Neural progenitor cell (in vitro differentiated cells): ENCODE measurements around the gene ZPBP. TPM values are rescaled to one million over a fixed set of nuclear protein-coding genes. Genes with fewer than 3 reads are reported as not detected.

Experiments used
- DNase-seq: peaks from one replicate; pipeline ENCODE4 v3.0.0-alpha.2; 2016; ENCODE audit warnings: low spot score
- H2AFZ ChIP-seq: fragments of 200-600 bp; sonication (generic); replicated peaks from 2 replicates; pipeline ENCODE4 v1.6.1; 2016; ENCODE audit warnings: antibody characterized with exemption
- H3F3A ChIP-seq: fragments of 200-600 bp; sonication (generic); 2 replicates; pipeline ENCODE4 v1.6.1; 2016; ENCODE audit warnings: antibody characterized with exemption, low read depth
- H3K27ac ChIP-seq: fragments of 200-600 bp; sonication (generic); 2 replicates; pipeline ENCODE4 v1.5.1; 2016; ENCODE audit warnings: mild to moderate bottlenecking
- H3K27me3 ChIP-seq: fragments of 200-600 bp; sonication (generic); 2 replicates; pipeline ENCODE4 v1.6.1; 2016; ENCODE audit warnings: mild to moderate bottlenecking, moderate library complexity
- H3K36me3 ChIP-seq: fragments of 200-600 bp; sonication (generic); 2 replicates; pipeline ENCODE4 v1.5.1; 2016
- H3K4me1 ChIP-seq: fragments of 200-600 bp; sonication (generic); 2 replicates; pipeline ENCODE4 v1.6.1; 2016; ENCODE audit warnings: mixed run types
- H3K4me2 ChIP-seq: fragments of 200-600 bp; sonication (generic); 2 replicates; pipeline ENCODE4 v1.6.1; 2016
- H3K4me3 ChIP-seq: fragments of 200-600 bp; sonication (generic); 2 replicates; pipeline ENCODE4 v1.5.1; 2016
- H3K79me2 ChIP-seq: fragments of 200-600 bp; sonication (generic); 2 replicates; pipeline ENCODE4 v1.6.1; 2016; ENCODE audit warnings: low read depth
- H3K9ac ChIP-seq: fragments of 200-600 bp; sonication (generic); 2 replicates; pipeline ENCODE4 v1.6.1; 2016
- H3K9me3 ChIP-seq: fragments of 200-600 bp; sonication (generic); 2 replicates; pipeline ENCODE4 v1.5.1; 2016; ENCODE audit warnings: low read depth
- H4K20me1 ChIP-seq: fragments of 200-600 bp; sonication (generic); 2 replicates; pipeline ENCODE4 v1.6.1; 2016; ENCODE audit warnings: low read depth
- H3K27ac Mint-ChIP-seq: 3 replicates; pipeline ENCODE4 v1.8.0; 2021; ENCODE audit warnings: mixed read lengths
- H3K27me3 Mint-ChIP-seq: 2 replicates; pipeline ENCODE4 v1.8.0; 2022; ENCODE audit warnings: low read depth, mild to moderate bottlenecking, inconsistent platforms, moderate library complexity, mixed read lengths; ENCODE audit not compliant: insufficient read depth
- H3K36me3 Mint-ChIP-seq: 3 replicates; pipeline ENCODE4 v1.8.0; 2021; ENCODE audit warnings: mixed read lengths
- H3K4me1 Mint-ChIP-seq: 3 replicates; pipeline ENCODE4 v1.8.0; 2021; ENCODE audit warnings: mixed read lengths
- H3K4me3 Mint-ChIP-seq: 3 replicates; pipeline ENCODE4 v1.8.0; 2021; ENCODE audit warnings: mild to moderate bottlenecking, moderate library complexity, mixed read lengths
- H3K9me3 Mint-ChIP-seq: 3 replicates; pipeline ENCODE4 v1.8.0; 2020; ENCODE audit warnings: mixed read lengths
- CTCF ChIP-seq: fragments of 200-600 bp; sonication (generic); IDR thresholded peaks from 2 replicates; pipeline ENCODE4 v1.5.1; 2017; ENCODE audit warnings: antibody characterized with exemption, mild to moderate bottlenecking
- EZH2 ChIP-seq: fragments of 200-600 bp; sonication (generic); IDR thresholded peaks from 2 replicates; pipeline ENCODE4 v1.6.1; 2017; ENCODE audit warnings: antibody characterized with exemption, mild to moderate bottlenecking, moderate library complexity
- EZH2phosphoT487 ChIP-seq: fragments of 200-600 bp; sonication (generic); IDR thresholded peaks from 2 replicates; pipeline ENCODE4 v1.6.1; 2017; ENCODE audit warnings: antibody characterized with exemption
- total RNA-seq: library from RNA; depleted of rRNA; stranded (reverse); fragments of >200 nt; gene quantifications from 2 replicates; pipeline ENCODE4 v1.2.3, GENCODE V29; 2015; ENCODE audit warnings: low replicate concordance

The ZPBP gene
- total RNA-seq, 1 donor from 2014 or later, result not detected

DNA sequence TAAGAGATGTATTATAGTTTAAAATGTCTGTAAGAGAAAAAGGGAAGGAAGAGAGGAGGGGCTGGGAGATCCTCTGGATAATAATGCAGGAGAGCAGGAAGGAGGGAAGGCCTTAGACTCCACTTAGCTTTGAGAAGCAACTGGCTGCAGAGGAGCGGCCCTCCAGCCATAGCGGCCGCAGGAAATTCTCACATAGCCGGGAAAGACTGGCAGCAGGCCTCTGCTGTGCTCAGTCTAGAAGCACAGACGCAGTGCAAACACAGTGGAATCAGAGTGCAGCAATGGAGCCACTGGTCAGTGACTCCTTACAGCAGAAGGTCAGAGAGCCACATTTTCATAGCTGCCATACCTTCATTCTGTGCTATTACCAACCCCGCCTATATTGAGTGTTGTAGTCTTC lies 166.3 kb downstream of the ZPBP start:
- Histone ChIP-seq H4K20me1 (no peaks in the 10 kb centered on the region), H3F3A (no peaks in the 10 kb centered on the region), H3K9me3 (no peaks in the 10 kb centered on the region), H3K9ac (no peak overlapping the region), H3K79me2 (no peaks in the 10 kb centered on the region), H3K4me3 (no peak overlapping the region), H3K4me1 (no peaks in the 10 kb centered on the region), H3K27ac (no peak overlapping the region), H2AFZ (no peak overlapping the region), H3K36me3 (no peaks in the 10 kb centered on the region), H3K4me2 (no peak overlapping the region), H3K27me3 (no peaks in the 10 kb centered on the region)
- H3K27me3 Mint-ChIP-seq, result no peaks in the 10 kb centered on the region
- peaks cover 2% of the 10 kb centered on the region for H3K36me3 Mint-ChIP-seq
- TF ChIP-seq EZH2phosphoT487 (no peak), CTCF (no peak), EZH2 (no peak)
- H3K4me1 Mint-ChIP-seq, result no peaks in the 10 kb centered on the region
- no peak for DNase-seq
- no peak overlapping the region for H3K4me3 Mint-ChIP-seq
- peaks cover 9% of the 10 kb centered on the region for H3K9me3 Mint-ChIP-seq
- no peak overlapping the region for H3K27ac Mint-ChIP-seq

GRCh38 chr7:49911909-49912308 lies 181.1 kb downstream of the ZPBP start:
- Histone ChIP-seq H3K79me2 (no peaks in the 10 kb centered on the region), H3K27me3 (no peaks in the 10 kb centered on the region), H3K4me2 (no peak overlapping the region), H3K9ac (no peak overlapping the region), H3K9me3 (no peaks in the 10 kb centered on the region), H3F3A (no peaks in the 10 kb centered on the region), H2AFZ (no peak overlapping the region), H3K4me3 (no peak overlapping the region), H3K36me3 (no peaks in the 10 kb centered on the region), H4K20me1 (no peaks in the 10 kb centered on the region), H3K27ac (no peak overlapping the region), H3K4me1 (no peaks in the 10 kb centered on the region)
- H3K27me3 Mint-ChIP-seq, result no peaks in the 10 kb centered on the region
- no peaks in the 10 kb centered on the region for H3K9me3 Mint-ChIP-seq
- no peak for DNase-seq
- TF ChIP-seq EZH2 (no peak), EZH2phosphoT487 (no peak), CTCF (no peak)
- no peak overlapping the region for H3K27ac Mint-ChIP-seq
- H3K4me1 Mint-ChIP-seq, result no peaks in the 10 kb centered on the region
- no peak overlapping the region for H3K4me3 Mint-ChIP-seq
- H3K36me3 Mint-ChIP-seq, result no peaks in the 10 kb centered on the region

DNA sequence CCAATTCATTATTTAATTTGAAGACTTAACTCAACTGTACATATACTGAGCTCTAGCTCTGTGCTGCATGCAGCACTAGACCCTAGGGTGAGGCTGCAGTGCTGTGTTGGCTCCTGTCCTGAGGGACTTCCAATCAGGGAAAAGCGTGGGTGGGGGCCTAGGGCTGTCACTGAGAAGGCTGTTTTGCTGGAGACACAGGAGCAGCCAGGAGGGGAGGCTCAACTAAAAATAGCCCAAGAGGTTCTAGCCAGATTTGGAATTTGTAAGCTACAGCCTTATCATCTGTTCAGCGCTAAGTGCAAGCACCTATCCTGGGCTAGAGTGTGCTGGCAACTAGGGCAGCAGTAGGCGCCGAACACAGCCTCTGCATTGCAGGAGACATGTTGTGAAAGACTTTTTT lies 198.5 kb downstream of the ZPBP start:
- Histone ChIP-seq H4K20me1 (no peaks in the 10 kb centered on the region), H3K36me3 (no peaks in the 10 kb centered on the region), H3F3A (no peaks in the 10 kb centered on the region), H3K4me1 (peaks cover 15% of the 10 kb centered on the region), H2AFZ (no peak overlapping the region), H3K27ac (no peak overlapping the region), H3K4me3 (no peak overlapping the region), H3K27me3 (no peaks in the 10 kb centered on the region), H3K9me3 (no peaks in the 10 kb centered on the region), H3K9ac (no peak overlapping the region), H3K79me2 (no peaks in the 10 kb centered on the region), H3K4me2 (no peak overlapping the region)
- Mint-ChIP-seq H3K36me3 (no peaks in the 10 kb centered on the region), H3K27ac (no peak overlapping the region), H3K27me3 (peaks cover 7% of the 10 kb centered on the region), H3K4me3 (no peak overlapping the region), H3K4me1 (peaks cover 34% of the 10 kb centered on the region), H3K9me3 (peaks cover 14% of the 10 kb centered on the region)
- DNase-seq, result no peak
- no peak for TF ChIP-seq EZH2phosphoT487
- no peak for TF ChIP-seq EZH2

GRCh38 chr7:49893131-49893530 lies 199.9 kb downstream of the ZPBP start:
- no peak overlapping the region for H3K4me3 ChIP-seq

More at GRCh38 chr7:49893131-49893530, 199.9 kb downstream of the ZPBP start:
- Histone ChIP-seq H3K36me3 (no peaks in the 10 kb centered on the region), H3K9me3 (no peaks in the 10 kb centered on the region), H3K4me1 (peaks cover 15% of the 10 kb centered on the region), H3K9ac (no peak overlapping the region), H3K79me2 (no peaks in the 10 kb centered on the region), H4K20me1 (no peaks in the 10 kb centered on the region), H3K27ac (no peak overlapping the region), H3F3A (no peaks in the 10 kb centered on the region), H3K27me3 (no peaks in the 10 kb centered on the region), H3K4me2 (no peak overlapping the region), H2AFZ (no peak overlapping the region)
- H3K4me1 Mint-ChIP-seq, result peaks cover 34% of the 10 kb centered on the region
- no peak for TF ChIP-seq EZH2
- TF ChIP-seq EZH2phosphoT487, result no peak
- TF ChIP-seq CTCF, result no peak
- peaks cover 14% of the 10 kb centered on the region for H3K9me3 Mint-ChIP-seq
- H3K4me3 Mint-ChIP-seq, result no peak overlapping the region
- no peak overlapping the region for H3K27ac Mint-ChIP-seq
- H3K36me3 Mint-ChIP-seq, result no peaks in the 10 kb centered on the region
- peaks cover 7% of the 10 kb centered on the region for H3K27me3 Mint-ChIP-seq
- DNase-seq, result no peak
